Measurements from ENCODE around the gene CD44.

GRCh38 chr11:35255514-35255913, 116.5 kb downstream of the CD44 start:
- TF ChIP-seq CTCF (IDR thresholded peaks at IDR 0.05), result no peak
- TF ChIP-seq POLR2A (IDR thresholded peaks at IDR 0.05), result no peak
- TF ChIP-seq EP300 (IDR thresholded peaks at IDR 0.05), result no peak

Data from gastroesophageal sphincter (tissue), 3 donors.